Ovary (tissue), 9 donors: ENCODE data around the gene INPP5D. TPM values are rescaled to one million over a fixed set of nuclear protein-coding genes. Genes with fewer than 3 reads are reported as not detected.
"Not testable (repeated sequence)": the region's sequence is repeated elsewhere in the genome, so short reads cannot be mapped to it uniquely, and the experiment has no call there.

ENCODE experiments used
- DNase-seq, 5 donors: peaks; one replicate each; pipeline ENCODE4 v3.0.0-alpha.2; 2019 to 2020
- H3K27ac ChIP-seq, 2 donors: fragments of 200-600 bp; one replicate each; pipeline versions ENCODE4 v1.5.1 to v1.8.0; 2019 to 2022
- H3K27me3 ChIP-seq: fragments of 200-600 bp; one replicate; pipeline ENCODE4 v1.8.0; 2022
- H3K36me3 ChIP-seq: fragments of 200-600 bp; sonication (generic); one replicate; pipeline ENCODE4 v1.5.1; 2019
- H3K4me1 ChIP-seq: one replicate; pipeline ENCODE4 v1.8.1; 2013; ENCODE audit warnings: mild to moderate bottlenecking, moderate library complexity; ENCODE audit not compliant: insufficient read depth
- H3K4me3 ChIP-seq: fragments of 200-600 bp; sonication (generic); one replicate; pipeline ENCODE4 v1.5.1; 2017
- H3K9me3 ChIP-seq, 2 donors: fragments of 200-600 bp in 1 of 2; sonication (generic) in 1 of 2; one replicate each; pipeline versions ENCODE4 v1.5.1 to v1.8.1; 2013 to 2019; ENCODE audit warnings: mild to moderate bottlenecking in 1 of 2, moderate library complexity in 1 of 2
- EP300 ChIP-seq: sonication (generic); formaldehyde crosslinking; IDR thresholded peaks from one replicate; pipeline ENCODE4 v1.6.1; 2017; ENCODE audit warnings: antibody characterized with exemption
- POLR2A ChIP-seq: fragments of 450-650 bp; IDR thresholded peaks from one replicate; pipeline ENCODE4 v1.6.1; 2017; ENCODE audit warnings: antibody characterized with exemption, mild to moderate bottlenecking, moderate library complexity
- WGBS, 3 donors: extraction: QIAGEN DNeasy Blood & Tissue Kit in 1 of 3; methylation state at CpG; one replicate each; pipeline versions ENCODE4 v1.1.5 to v1.1.7; 2013 to 2017; 5-methylcytosine and 5-hydroxymethylcytosine counted together
- intact Hi-C, 4 donors: fragments of 100-400 bp; cut with DNase I; formaldehyde crosslinking; loops; one replicate each; pipeline versions ENCODE4 v1.11.0 to v1.15.1; 2022 to 2023
- polyA plus RNA-seq, 2 donors: library from polyadenylated mRNA; stranded (reverse); fragments of 200-250 nt in 1 of 2; fragments of 350-450 nt in 1 of 2; fragmentation: Illumina TruSeq in 1 of 2; extraction: RNeasy Lipid Tissue Mini Kit (QIAGEN cat#74804) in 1 of 2; gene quantifications; one replicate each; pipeline ENCODE4 v1.2.3, GENCODE V29; 2013 to 2014
- total RNA-seq, 7 donors: library from RNA; depleted of rRNA in 2 of 7; stranded (reverse); fragments of >200 nt in 2 of 7; fragmentation: NEBNext Ultra II Directional in 3 of 7; extraction: Animal tissue kit (Norgen Biotek cat#: 25700) in 3 of 7; gene quantifications; one replicate each; pipeline versions ENCODE4 v1.1.0 to v1.2.4, GENCODE V29; 2016 to 2023
- TF ChIP-seq, protein P1 (sequence below), 3 donors: fragments of 450-650 bp in 2 of 3; fragments of 200-600 bp in 1 of 3; IDR thresholded peaks; one replicate each; pipeline versions ENCODE4 v1.5.1 to v1.8.0; 2016 to 2022; ENCODE audit warnings: antibody characterized with exemption in 3 of 3, mild to moderate bottlenecking in 1 of 3
- donor health status: DM: no; HTN: no; CAD: no; lungs with moderate emphysema.
- donor health status: DM: no; HTN: no; CAD: no.
- donor health status: Bipolar disorder and iron deficiency.
- donor health status: DM: yes; HTN: yes; CAD: no.
- donor health status: DM: no; HTN: no; CAD: no.
- donor health status: DM: yes; HTN: yes; CAD: no.

Gene INPP5D
- total and polyA plus RNA-seq, 9 donors = 4.1 to 14.4 (median 7.7) TPM

- WGBS, 3 donors = 88 to 95% (median 92%) methylated on average over 1 of the region's 1 CpG
- Histone ChIP-seq H3K27me3 (no peaks in the 10 kb centered on the region), H3K4me3 (no peak overlapping the region), H3K9me3 (no peaks in the 10 kb centered on the region), H3K27ac (no peak overlapping the region), H3K4me1 (no peaks in the 10 kb centered on the region), H3K36me3 (no peaks in the 10 kb centered on the region)
- TF ChIP-seq, protein P1, sequence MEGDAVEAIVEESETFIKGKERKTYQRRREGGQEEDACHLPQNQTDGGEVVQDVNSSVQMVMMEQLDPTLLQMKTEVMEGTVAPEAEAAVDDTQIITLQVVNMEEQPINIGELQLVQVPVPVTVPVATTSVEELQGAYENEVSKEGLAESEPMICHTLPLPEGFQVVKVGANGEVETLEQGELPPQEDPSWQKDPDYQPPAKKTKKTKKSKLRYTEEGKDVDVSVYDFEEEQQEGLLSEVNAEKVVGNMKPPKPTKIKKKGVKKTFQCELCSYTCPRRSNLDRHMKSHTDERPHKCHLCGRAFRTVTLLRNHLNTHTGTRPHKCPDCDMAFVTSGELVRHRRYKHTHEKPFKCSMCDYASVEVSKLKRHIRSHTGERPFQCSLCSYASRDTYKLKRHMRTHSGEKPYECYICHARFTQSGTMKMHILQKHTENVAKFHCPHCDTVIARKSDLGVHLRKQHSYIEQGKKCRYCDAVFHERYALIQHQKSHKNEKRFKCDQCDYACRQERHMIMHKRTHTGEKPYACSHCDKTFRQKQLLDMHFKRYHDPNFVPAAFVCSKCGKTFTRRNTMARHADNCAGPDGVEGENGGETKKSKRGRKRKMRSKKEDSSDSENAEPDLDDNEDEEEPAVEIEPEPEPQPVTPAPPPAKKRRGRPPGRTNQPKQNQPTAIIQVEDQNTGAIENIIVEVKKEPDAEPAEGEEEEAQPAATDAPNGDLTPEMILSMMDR (IDR thresholded peaks at IDR 0.05) = no peak
- TF ChIP-seq EP300 = no peak
- TF ChIP-seq POLR2A = no peak
- DNase-seq = no peak
- intact Hi-C loops = no loop called here
Observed at GRCh38 chr2:233017947-233018346, 42.2 kb upstream of the INPP5D start.

DNA sequence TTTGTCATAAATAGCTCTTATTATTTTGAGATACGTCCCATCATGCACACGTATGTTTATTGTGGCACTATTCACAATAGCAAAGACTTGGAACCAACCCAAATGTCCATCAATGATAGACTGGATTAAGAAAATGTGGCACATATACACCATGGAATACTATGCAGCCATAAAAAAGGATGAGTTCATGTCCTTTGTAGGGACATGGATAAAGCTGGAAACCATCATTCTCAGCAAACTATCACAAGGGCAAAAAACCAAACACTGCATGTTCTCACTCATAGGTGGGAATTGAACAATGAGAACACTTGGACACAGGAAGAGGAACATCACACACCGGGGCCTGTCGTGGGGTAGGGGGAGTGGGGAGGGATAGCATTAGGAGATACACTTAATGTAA is 40.5 kb upstream of the INPP5D start:
- H3K27ac ChIP-seq, H3K27me3 ChIP-seq, intact Hi-C loops, H3K4me1 ChIP-seq, H3K4me3 ChIP-seq, DNase-seq, H3K36me3 ChIP-seq, H3K9me3 ChIP-seq: not testable (repeated sequence)
- 91 to 96% (median 92%) methylated on average over 4 of the region's 4 CpGs for WGBS, 3 donors

- Histone ChIP-seq H3K4me1 (no peaks in the 10 kb centered on the region), H3K4me3 (no peak overlapping the region), H3K27me3 (no peaks in the 10 kb centered on the region), H3K27ac (no peak overlapping the region), H3K36me3 (no peaks in the 10 kb centered on the region), H3K9me3 (no peaks in the 10 kb centered on the region)
- TF ChIP-seq, protein P1 (IDR thresholded peaks at IDR 0.05) = no peak
- DNase-seq = no peak
- intact Hi-C loops = no loop called here
- WGBS, 3 donors = 64 to 86% (median 70%) methylated on average over 2 of the region's 2 CpGs
Observed at GRCh38 chr2:233020454-233020853, 39.7 kb upstream of the INPP5D start.

- H3K27me3 ChIP-seq = no peaks in the 10 kb centered on the region
- no peak overlapping the region for H3K27ac ChIP-seq
- WGBS, 3 donors = 69 to 72% (median 72%) methylated on average over 8 of the region's 8 CpGs
- no peak for DNase-seq
- no peaks in the 10 kb centered on the region for H3K4me1 ChIP-seq
- TF ChIP-seq, protein P1 (IDR thresholded peaks at IDR 0.05) = no peak
- TF ChIP-seq POLR2A (no peak), EP300 (no peak)
- no peaks in the 10 kb centered on the region for H3K9me3 ChIP-seq
- H3K4me3 ChIP-seq = no peak overlapping the region
- intact Hi-C loops = no loop called here
- H3K36me3 ChIP-seq = no peaks in the 10 kb centered on the region
Observed at GRCh38 chr2:233021771-233022170, 38.4 kb upstream of the INPP5D start.

DNA sequence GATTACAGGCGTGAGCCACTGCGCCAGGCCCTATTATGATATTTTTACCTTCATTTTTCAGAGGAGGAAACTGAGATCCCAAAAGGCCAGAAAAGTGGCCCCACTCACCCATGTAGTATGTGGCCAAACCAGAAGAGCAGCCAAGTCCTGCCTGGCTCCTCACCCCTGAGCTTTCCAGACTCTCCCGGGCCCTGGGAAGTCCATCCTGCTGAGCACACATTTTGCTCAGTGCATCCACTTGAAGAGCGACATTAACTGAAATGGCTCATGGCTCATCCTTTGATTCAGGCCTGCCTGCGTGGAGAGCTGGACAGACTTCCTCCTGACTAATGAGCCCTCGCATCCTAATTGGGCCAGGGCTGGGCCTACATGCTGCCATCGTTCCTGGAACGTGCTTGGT is 37.6 kb upstream of the INPP5D start:
- 71 to 80% (median 74%) methylated on average over 8 of the region's 8 CpGs for WGBS, 3 donors
- Histone ChIP-seq H3K36me3 (no peaks in the 10 kb centered on the region), H3K4me3 (no peak overlapping the region), H3K27me3 (no peaks in the 10 kb centered on the region), H3K4me1 (no peaks in the 10 kb centered on the region), H3K27ac (no peak overlapping the region), H3K9me3 (no peaks in the 10 kb centered on the region)
- intact Hi-C loops = no loop called here
- TF ChIP-seq POLR2A (no peak), EP300 (no peak)
- TF ChIP-seq, protein P1 (IDR thresholded peaks at IDR 0.05) = no peak
- DNase-seq = no peak
